PFSK-1 (cell line): ENCODE data around the gene GOSR1.

Source experiments
- POLR2AphosphoS5 ChIP-seq: IDR thresholded peaks from 2 replicates; pipeline ENCODE4 v1.6.1; 2012; ENCODE audit warnings: low read depth, mild to moderate bottlenecking, control low read depth, low read length, moderate library complexity
- SIN3A ChIP-seq: IDR thresholded peaks from 2 replicates; pipeline ENCODE4 v1.6.1; 2012; ENCODE audit warnings: mild to moderate bottlenecking, low read length, moderate library complexity, borderline replicate concordance; ENCODE audit not compliant: insufficient read depth
- TAF1 ChIP-seq: IDR thresholded peaks from 2 replicates; pipeline ENCODE4 v1.6.1; 2012; ENCODE audit warnings: low read length, control low read depth, borderline replicate concordance; ENCODE audit not compliant: insufficient read depth
- TF ChIP-seq, protein P1 (sequence below), 2 experiments: IDR thresholded peaks; 2 replicates each; pipeline versions ENCODE4 v1.6.1 to v1.8.0; 2011 to 2012; ENCODE audit warnings: low read depth in 2 of 2, low read length in 2 of 2, control low read depth in 1 of 2, inconsistent platforms in 1 of 2, mild to moderate bottlenecking in 1 of 2, moderate library complexity in 1 of 2; ENCODE audit not compliant: insufficient read depth in 1 of 2

DNA sequence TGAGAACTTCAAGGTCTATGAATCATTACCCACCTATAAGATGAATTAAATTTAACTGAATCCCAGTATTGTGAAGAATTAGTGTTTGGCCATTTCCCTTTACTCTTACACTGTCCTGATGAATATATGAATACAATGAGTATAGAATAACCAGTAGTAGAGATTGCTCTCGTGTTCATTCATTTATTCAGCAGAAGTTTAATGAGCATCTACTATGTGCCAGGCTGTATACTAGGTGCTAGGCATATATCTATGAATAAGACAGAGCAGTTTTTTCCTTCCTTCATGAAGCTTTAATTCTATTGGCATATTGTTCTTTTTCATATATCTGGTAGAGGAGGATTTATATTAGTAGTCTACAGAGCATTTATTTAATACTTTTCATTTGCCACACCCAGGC is 6.0 kb downstream of the GOSR1 start:
- TF ChIP-seq, protein P1, sequence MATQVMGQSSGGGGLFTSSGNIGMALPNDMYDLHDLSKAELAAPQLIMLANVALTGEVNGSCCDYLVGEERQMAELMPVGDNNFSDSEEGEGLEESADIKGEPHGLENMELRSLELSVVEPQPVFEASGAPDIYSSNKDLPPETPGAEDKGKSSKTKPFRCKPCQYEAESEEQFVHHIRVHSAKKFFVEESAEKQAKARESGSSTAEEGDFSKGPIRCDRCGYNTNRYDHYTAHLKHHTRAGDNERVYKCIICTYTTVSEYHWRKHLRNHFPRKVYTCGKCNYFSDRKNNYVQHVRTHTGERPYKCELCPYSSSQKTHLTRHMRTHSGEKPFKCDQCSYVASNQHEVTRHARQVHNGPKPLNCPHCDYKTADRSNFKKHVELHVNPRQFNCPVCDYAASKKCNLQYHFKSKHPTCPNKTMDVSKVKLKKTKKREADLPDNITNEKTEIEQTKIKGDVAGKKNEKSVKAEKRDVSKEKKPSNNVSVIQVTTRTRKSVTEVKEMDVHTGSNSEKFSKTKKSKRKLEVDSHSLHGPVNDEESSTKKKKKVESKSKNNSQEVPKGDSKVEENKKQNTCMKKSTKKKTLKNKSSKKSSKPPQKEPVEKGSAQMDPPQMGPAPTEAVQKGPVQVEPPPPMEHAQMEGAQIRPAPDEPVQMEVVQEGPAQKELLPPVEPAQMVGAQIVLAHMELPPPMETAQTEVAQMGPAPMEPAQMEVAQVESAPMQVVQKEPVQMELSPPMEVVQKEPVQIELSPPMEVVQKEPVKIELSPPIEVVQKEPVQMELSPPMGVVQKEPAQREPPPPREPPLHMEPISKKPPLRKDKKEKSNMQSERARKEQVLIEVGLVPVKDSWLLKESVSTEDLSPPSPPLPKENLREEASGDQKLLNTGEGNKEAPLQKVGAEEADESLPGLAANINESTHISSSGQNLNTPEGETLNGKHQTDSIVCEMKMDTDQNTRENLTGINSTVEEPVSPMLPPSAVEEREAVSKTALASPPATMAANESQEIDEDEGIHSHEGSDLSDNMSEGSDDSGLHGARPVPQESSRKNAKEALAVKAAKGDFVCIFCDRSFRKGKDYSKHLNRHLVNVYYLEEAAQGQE (IDR thresholded peaks at IDR 0.05; ENCODE audit: insufficient read depth in 1 of 2, low read depth in 2 of 2, low read length in 2 of 2) = no peak
- TF ChIP-seq POLR2AphosphoS5 = no peak
- TF ChIP-seq TAF1 = no peak
- TF ChIP-seq SIN3A = no peak
